HG03196 (cell line): ENCODE measurements around the gene KRTAP29-1.
"Not testable (repeated sequence)": the region's sequence is repeated elsewhere in the genome, so short reads cannot be mapped to it uniquely, and the experiment has no call there.

Source experiments
- ATAC-seq: cut with Tn5 transposase; IDR thresholded peaks from one replicate; pipeline ENCODE4 v1.9.1; 2021; ENCODE audit not compliant: unreplicated experiment

KRTAP29-1 gene, protein sequence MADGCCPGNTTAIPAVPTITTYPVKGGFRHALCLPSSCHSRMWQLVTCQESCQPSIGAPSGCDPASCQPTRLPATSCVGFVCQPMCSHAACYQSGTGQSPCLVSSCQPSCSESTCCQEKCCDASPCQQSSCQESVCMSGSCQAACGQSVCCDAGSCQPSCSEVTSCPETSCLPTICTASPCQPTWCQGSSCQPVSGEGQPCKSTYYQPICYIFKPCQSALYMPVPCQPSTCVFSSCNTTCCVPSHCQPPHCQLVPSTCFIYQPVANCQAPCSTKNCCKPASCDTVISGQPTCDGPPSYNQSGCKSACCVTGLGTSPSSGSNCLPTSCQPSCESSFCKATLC

DNA sequence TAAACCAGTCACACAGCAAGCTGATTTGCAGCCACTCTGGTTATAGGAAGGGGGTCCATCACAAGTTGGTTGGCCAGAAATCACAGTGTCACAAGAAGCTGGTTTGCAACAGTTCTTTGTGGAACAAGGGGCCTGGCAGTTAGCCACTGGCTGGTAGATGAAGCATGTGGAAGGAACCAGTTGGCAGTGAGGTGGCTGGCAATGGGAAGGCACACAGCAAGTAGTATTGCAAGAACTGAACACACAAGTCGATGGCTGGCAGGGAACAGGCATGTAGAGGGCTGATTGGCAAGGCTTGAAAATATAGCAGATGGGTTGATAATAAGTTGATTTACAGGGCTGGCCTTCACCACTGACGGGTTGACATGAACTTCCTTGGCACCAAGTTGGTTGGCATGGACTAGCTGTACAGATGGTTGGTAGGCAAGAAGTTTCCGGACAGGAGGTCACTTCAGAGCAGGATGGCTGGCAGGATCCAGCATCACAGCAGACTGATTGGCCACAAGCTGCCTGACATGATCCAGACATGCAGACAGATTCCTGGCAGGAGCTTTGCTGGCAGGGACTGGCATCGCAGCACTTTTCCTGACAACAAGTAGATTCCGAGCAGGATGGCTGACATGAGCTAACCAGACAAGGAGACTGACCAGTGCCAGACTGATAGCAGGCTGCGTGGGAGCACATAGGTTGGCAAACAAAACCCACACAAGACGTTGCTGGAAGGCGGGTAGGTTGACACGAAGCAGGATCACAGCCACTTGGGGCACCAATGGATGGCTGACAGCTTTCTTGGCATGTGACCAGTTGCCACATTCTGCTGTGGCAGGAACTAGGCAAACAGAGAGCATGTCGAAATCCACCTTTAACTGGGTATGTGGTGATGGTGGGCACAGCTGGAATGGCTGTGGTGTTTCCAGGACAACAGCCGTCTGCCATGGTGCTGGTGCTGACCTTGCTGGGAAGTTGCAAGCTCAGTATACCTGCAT is at the start of gene KRTAP29-1:
Gene KRTAP29-1 (minus strand): TSS at position 936 of the 986 bp plus-strand sequence. CDS start 0 bp downstream, at position 936.
- ATAC-seq = no peak

DNA sequence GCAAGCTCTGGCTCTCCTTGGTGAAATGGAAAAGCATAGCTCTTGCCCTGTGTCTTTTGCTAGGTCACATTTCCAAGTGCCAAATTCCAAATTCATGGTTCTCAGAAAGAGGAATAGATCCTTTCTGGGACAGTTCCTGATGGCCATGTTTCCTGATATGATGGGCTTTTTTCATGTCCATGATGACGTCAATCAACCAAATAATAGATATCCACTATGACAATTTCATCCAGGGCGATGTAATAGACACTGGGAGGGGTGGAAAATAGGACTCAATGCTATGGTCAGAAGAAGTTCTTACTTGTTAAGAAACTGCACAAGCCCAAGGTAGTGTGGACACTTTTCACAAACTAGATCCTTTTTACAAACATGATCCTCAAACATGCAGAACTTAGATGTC is 48.5 kb upstream of the KRTAP29-1 start:
- ATAC-seq = no peak

DNA sequence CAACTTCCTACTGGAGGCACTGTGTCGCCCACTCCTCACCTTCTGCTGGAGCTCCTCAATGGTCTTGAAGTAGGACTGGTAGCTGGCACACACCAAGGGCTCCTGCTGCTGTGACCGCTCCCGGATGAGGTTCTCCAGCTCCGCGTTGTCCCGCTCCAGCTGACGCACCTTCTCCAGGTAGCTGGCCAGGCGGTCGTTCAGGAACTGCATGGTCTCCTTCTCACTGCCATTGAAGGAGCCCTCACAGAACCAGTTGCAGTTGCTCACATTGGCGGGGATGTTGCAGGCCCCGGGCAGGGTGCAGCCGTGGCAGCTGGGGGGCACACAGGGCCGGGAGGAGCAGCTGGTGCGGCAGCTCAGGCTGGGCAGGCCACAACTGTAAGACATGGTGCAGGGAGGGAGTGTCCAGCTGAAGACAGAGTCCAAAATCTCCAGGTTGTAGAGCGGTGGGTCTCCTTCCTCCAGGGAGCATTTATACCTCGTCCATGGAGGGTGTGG is 47.8 kb upstream of the KRTAP29-1 start, which contains the start of gene KRT33A:
Gene KRT33A (minus strand): TSS at position 448 of the 498 bp plus-strand sequence. CDS start 61 bp downstream, at position 387.
- not testable (repeated sequence) for ATAC-seq

DNA sequence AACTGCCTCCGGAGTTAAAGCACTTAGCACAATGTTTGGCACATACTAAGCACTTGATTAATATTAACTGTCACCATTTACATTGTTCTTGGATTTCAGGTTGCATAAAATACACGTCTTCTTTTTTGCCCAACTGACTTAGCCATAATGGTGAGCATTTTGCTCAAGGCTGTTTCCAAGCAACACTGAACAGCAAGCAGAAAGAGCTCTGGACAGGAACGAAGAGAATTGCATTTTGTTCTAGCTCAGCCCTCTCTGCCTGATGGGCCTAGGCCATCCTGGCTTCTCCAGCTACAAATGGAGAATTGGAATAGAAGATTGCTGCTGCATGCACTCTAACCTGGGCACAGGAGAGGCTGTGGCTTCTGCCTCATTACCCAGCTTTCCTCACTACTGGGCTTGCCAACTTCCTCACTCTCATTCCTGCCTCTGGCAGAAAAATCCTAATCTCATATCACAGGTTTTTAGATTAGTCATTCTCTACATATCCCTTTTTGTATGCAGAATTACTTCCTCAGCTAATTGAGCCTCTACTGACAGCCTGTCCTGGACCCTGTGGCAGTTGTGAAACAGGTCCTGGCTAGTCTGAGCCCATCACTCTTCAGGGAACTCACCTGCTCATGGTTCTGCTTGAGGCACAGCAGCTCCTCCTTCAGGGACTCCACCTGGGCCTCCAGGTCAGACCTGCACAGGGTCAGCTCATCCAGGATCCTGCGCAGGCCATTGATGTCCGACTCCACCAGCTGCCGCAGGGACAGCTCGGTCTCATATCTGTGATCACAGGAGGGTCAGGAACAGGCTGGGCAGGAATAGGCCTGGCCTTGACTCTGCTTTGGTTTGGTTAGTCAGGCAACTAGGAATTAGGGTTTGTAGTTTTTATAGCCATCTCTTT is 45.5 kb upstream of the KRTAP29-1 start:
- no peak for ATAC-seq

DNA sequence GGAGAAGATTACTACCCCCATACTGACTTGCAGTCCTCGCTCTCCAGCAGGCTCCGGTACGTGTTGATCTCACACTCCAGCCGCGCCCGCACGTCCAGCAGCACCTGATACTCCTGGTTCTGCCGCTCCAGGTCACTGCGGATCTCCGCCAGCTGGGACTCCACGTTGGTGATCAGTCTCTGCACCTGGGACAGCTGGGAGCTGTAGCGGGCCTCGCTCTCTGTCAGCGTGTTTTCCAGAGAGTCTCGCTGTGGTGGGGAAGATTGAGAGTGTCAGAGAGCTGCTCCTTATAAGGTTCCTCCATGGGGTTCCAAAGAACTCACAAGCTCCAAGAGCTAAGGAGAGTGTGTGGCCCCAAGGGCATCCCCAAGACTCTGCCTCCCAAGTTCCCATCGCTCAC is 43.8 kb upstream of the KRTAP29-1 start:
- not testable (repeated sequence) for ATAC-seq

DNA sequence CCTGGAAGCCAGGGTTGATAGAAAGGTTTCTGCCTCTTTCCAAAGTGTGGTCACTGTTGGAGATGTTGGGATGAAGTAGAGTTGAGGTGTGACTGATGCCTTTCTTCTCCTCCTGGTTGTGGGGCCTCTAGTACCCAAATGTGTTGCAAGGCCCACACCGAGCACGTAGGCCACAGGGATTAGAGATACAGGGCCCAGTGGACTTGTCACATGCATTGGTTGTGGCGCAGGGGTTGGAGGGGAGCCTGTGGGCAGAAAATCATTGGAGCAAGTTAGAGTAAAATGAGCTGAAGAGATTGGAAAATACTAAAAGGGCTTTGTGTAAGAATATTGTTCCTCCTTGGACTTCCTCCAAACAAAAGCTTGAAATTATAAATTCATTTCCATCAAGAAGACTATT is 43.3 kb upstream of the KRTAP29-1 start:
- no peak for ATAC-seq

DNA sequence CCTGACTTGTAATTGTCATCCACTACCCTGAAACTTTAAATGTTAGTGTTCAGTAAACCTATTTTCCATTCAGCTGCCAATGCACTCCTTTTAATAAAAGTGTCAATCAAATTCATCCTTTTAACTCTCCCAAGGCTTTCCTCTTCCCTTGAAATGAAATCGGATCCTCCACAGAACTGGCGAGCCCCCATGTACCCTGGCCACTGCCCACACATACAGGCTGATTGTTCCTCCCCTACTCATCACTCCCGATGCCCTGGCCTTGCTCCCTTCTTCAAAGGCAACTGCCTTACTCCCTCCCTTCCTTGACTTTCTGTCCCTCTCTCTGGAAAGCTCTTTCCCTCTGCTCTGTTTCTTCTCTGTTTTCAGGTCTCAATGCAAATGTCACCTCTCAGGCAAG is 40.4 kb upstream of the KRTAP29-1 start:
- no peak for ATAC-seq

DNA sequence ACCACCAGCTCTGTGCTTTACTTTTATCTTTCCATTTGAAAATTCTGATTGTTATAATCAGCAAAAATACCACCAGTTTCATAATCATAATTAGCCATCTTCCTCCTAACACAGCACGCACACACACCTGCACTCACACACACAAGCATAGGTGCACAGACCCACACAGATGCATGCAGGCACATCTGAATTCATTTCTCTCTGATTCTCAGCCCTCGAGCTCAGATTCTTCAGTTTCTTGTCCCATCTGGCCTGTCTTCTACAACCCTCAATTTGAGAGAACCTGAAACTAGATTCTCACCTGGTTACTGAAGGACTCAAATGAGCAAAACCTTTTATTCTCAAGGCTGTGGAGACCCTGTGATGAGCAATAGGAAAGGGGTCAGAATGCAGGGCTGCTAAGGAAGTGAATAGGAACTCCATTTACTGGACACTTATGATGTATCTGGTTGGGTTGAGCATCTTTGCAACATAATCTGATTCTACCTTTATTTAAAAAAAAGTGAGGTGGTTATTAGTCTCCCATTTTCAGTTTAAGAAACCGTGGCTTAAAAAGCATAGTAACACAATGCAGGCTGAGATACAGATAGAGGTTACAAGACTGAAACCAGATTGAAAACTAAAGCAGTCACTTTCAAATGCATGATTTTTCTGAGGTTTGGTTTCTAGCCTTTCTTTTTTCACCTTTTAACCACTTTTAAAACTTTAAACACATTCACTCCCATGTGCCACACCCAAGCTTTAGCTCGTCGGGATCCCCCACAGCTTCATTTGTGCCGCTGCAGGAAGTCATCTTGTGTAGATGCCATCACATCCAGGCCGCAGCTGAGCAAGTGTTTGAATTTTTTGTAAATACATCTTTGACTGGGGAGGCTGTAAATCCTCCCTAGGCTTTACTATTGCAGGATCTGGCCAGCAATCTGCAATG is 38.5 kb upstream of the KRTAP29-1 start:
- ATAC-seq = peak; percentile 41

DNA sequence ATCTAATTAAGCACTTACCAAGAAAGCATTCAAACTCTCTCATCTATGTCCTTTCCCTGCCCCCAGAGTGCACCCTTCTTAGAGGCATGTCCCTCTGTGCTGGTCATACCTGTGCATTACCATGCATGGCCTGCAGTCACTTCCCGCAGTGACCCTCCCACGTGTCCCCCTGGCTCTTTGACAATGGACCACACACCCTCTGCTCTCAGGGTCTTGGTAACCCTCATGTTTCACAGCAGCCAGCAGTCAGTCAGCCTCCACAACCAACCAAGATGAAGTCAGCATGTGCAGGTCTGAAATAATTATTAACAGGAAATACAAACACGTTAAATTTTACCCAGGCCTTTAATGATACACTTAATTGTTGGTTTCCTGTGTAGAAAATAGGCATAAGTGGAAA is 37.8 kb upstream of the KRTAP29-1 start:
- ATAC-seq = peak; percentile 29

DNA sequence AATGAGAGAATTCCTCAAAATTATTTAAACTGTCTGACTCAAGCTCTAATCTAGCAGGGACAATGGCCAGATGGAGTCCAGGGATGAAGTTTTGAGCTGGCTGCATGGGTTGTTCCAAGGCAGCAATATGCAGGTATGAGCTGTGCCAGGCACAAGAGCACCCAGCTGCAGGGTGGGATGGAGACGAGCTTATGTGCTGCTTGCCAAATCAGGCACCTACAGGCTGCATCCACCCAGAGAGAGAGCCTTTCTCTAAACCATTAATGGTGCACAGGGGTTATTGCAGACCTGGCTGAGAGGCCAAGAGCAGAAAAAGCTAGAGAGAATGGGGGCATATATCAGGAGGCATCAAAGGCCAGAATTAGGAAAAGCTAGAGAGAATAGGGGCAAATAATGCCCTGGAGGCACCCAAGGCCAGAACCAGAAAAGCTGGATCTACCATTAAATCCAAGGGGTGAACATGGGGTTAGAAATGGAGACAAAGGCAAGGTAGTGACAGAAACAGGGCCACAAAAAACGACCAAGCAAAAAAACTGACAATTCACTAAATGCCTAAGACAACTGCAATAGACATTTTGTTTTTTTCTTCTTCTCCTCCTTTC is 37.0 kb upstream of the KRTAP29-1 start:
- ATAC-seq = no peak

DNA sequence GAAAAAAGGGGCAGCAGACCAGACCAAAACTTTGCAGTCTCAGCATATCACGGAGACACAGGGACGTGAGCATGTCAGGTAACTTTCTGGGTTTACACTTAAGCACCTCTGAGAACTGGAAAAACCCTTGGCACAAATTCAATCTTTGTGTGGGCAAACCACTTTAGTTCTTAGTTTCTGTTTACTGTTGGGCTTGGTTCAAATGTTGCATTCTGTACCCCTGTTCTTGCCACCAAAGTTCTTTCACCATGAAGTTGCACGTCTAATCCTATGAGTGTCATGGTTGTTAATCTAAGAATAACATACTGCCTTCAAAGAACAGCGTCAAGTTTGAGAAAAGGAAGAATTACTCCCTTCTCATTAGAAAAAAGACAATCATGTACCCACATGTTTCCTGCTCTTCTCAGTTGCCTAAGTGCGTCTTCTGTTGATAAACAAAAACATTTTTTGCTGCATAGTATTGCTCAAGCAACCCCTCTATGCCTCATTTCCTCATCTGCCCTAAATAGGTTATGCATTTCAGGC is 36.4 kb upstream of the KRTAP29-1 start:
- no peak for ATAC-seq

DNA sequence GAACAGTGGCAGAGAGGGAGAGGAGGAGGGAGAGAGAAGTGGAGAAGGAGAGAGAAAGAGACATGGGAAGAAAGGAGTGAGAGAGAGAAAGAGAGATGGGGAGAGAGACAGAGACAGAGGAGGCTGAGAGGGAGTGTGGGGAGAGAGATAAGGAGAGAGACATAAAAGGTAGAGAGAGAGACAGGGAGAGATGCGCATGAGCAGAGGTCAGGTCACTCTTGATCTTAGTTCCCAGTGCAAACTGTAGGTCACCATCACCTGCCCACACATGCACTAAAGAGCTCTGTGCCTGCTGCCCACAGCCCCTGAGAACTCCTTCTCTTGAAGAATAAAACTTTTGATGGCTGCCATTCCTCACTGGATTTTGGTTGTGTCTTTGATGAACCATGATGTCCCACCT is 33.1 kb upstream of the KRTAP29-1 start:
- no peak for ATAC-seq

DNA sequence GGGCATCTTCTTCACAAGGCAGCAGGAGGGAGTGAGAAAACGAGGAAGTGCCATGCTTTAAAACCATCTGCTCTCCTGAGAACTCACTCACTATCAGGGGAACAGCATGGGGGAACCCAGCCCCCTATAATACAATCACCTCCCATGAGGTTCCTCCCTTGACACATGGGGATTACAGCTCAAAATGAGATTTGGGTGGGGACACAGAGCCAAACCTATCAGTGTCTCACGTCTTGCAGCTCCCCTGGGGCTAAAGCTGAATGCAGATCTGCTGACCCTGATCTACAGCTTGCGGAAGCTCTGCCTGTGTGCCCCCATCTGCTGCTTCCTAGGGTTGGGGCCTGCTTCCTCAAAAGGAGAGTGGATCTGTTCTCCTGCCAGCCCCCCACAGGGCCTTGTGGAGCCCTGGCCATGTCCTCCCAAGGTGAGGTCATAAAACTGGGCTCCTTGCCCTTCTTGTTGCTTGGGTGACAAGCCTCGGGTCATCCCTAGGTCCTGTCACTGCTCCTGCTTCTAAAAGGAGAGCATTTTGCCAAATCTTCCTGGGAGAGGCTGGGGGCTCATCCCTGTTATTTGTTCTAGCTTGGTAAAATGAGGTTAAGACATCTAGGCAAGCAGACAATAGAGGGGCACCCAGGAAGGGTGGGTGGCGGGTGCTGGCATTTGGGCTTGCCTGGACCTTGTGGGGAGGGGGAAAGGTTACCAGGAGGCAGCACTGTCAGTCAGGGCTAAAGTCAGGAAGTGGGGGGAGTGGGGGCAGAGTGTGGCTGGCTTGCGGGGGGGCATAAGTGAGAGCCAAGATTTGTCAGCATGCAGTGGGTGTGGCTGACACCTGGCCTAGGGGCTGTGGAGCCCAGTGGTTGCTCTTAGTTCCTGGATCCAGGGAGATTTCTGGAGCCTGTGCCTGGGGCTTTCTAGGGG is 32.0 kb upstream of the KRTAP29-1 start:
- ATAC-seq = no peak

DNA sequence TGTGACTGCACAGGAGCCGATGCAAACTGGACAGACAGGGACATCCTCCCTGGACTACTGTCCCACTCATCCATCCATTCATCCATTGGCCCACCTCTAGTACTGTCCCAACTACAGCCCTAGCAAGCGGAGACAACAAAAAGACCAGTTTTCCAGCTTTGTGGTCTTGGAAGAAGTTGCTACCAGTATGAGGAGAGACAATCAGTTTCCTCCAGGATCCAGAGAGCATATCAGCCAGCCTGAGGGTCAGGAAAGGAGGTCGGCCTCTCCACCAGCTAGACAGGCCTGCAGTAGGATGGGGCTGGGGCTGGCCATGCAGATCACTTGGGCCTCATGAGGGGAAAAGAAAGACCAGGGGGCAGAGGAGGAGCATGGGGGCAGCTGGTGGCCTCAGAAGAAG is 31.2 kb upstream of the KRTAP29-1 start:
- no peak for ATAC-seq

DNA sequence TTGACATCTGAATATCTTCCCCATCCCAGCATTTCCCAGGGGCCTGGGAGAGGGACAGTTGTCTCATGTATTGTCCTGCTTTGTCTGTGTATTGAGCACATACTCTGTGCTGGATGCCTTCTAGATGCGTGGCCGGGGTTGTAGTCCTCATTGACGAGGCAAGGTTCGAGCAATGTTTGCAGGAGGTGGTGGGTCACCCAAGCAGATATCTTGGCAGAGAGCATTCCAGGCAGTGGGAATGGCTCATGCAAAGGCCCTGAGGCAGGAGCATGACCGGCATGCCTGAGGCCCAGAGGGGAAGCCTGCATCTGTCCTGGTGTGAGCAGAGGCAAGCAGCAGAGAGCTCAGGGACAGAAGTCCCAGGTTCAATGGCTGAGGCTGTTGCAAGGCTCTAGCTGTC is 30.4 kb upstream of the KRTAP29-1 start:
- no peak for ATAC-seq

DNA sequence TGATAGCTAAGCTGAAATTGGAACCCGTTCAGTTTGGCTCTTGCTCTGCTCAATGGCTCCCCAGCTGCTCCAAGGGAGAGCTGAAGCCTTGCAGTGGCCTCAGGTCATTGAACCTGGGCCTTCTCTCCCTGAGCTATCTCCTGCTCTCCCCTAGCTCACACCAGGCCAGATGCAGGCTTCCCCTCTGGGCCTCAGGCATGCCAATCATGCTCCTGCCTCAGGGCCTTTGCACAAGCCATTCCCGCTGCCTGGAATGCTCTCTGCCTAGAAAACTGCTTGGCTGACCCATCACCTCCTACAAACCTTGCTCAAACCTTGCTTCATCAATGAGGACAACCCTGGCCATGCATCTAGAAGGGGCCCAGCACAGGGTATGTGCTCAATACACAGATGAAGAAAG is 29.6 kb upstream of the KRTAP29-1 start:
- ATAC-seq = no peak

DNA sequence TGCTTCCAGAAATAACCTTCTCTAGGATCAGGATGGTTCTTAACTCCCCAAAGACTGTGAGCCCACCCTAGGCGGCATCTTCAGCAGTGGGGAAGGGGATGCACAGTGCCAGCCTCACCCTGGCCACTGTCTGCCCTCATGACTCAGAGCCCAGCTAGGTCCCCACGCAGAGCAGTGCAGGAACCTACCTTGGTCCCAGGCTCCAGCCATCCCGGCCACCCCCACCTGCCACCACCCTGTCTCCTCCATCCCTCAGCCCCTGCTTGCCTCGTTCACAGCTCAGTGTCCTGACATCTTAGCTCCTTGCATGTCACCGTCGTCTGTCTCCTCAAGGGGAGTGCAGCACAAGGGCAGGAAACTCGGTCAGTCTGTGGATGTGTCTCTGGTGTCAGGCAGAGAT is 29.0 kb upstream of the KRTAP29-1 start:
- ATAC-seq = no peak
